ENCODE data around the gene RIMS1.

Gene RIMS1

GRCh38 chr6:71887744-71888230, 1.4 kb downstream of the RIMS1 start:
- H3K4me3 ChIP-seq (ENCODE audit: low read depth, low read length): no peak overlapping the region
- TF ChIP-seq CTCF (IDR thresholded peaks at IDR 0.05; ENCODE audit: low read depth, low read length): no peak

GRCh38 chr6:71888756-71889340, 2.5 kb downstream of the RIMS1 start:
- no peak for TF ChIP-seq CTCF (IDR thresholded peaks at IDR 0.05; ENCODE audit: low read depth, low read length)
- H3K4me3 ChIP-seq (ENCODE audit: low read depth, low read length): no peak overlapping the region

- H3K4me3 ChIP-seq (ENCODE audit: low read depth, low read length): no peak overlapping the region
- TF ChIP-seq CTCF (IDR thresholded peaks at IDR 0.05; ENCODE audit: low read depth, low read length): no peak
These were observed 3.0 kb downstream of the RIMS1 start for GRCh38 chr6:71889366-71889765.

- H3K4me3 ChIP-seq (ENCODE audit: low read depth, low read length): no peak overlapping the region
- no peak for TF ChIP-seq CTCF (IDR thresholded peaks at IDR 0.05; ENCODE audit: low read depth, low read length)
These were observed 6.3 kb downstream of the RIMS1 start for GRCh38 chr6:71892641-71893040.

- no peak for TF ChIP-seq CTCF (IDR thresholded peaks at IDR 0.05; ENCODE audit: low read depth, low read length)
- H3K4me3 ChIP-seq (ENCODE audit: low read depth, low read length): no peak overlapping the region
These were observed 14.3 kb downstream of the RIMS1 start for GRCh38 chr6:71900642-71901041.

GRCh38 chr6:71902261-71902660, 15.9 kb downstream of the RIMS1 start:
- no peak for TF ChIP-seq CTCF (IDR thresholded peaks at IDR 0.05; ENCODE audit: low read depth, low read length)
- H3K4me3 ChIP-seq (ENCODE audit: low read depth, low read length): no peak overlapping the region

GRCh38 chr6:71906813-71907212, 20.5 kb downstream of the RIMS1 start:
- TF ChIP-seq CTCF (IDR thresholded peaks at IDR 0.05; ENCODE audit: low read depth, low read length): no peak

More at GRCh38 chr6:71906813-71907212, 20.5 kb downstream of the RIMS1 start:
- no peak overlapping the region for H3K4me3 ChIP-seq (ENCODE audit: low read depth, low read length)

All from WI38 (cell line).